HUES64 (cell line): ENCODE results near the gene MGLL.
"Not testable (repeated sequence)": the region's sequence is repeated elsewhere in the genome, so short reads cannot be mapped to it uniquely, and the experiment has no call there.

ENCODE experiments used
- H3K27ac ChIP-seq: 2 replicates; pipeline ENCODE4 v1.7.0; 2013; ENCODE audit warnings: low read depth, low read length, inconsistent platforms
- H3K27me3 ChIP-seq: 2 replicates; pipeline ENCODE4 v1.6.1; 2013; ENCODE audit warnings: mild to moderate bottlenecking, low read length; ENCODE audit not compliant: insufficient read depth
- H3K36me3 ChIP-seq: 2 replicates; pipeline ENCODE4 v1.6.1; 2013; ENCODE audit warnings: mild to moderate bottlenecking, low read length; ENCODE audit not compliant: insufficient read depth
- H3K4me1 ChIP-seq: 2 replicates; pipeline ENCODE4 v1.6.1; 2013; ENCODE audit warnings: mild to moderate bottlenecking, low read length, moderate library complexity; ENCODE audit not compliant: insufficient read depth
- H3K4me3 ChIP-seq: 2 replicates; pipeline ENCODE4 v1.5.1; 2013; ENCODE audit warnings: mild to moderate bottlenecking, low read length, moderate library complexity
- H3K9ac ChIP-seq: 2 replicates; pipeline ENCODE4 v1.6.1; 2013; ENCODE audit warnings: mild to moderate bottlenecking, low read depth, low read length
- H3K9me3 ChIP-seq: 2 replicates; pipeline ENCODE4 v1.6.1; 2013; ENCODE audit warnings: low read depth, low read length; ENCODE audit not compliant: insufficient read depth
- WGBS: fragments of 150-250, 120-280 bp; methylation state at CpG from one replicate; pipeline ENCODE4 v1.1.7; 2013; ENCODE audit warnings: missing lambda C conversion rate; 5-methylcytosine and 5-hydroxymethylcytosine counted together

Gene MGLL

GRCh38 chr3:127707851-127708411, 114.4 kb downstream of the MGLL start:
- no peaks in the 10 kb centered on the region for H3K36me3 ChIP-seq
- 64% methylated on average over 13 of the region's 13 CpGs for WGBS
- H3K4me3 ChIP-seq = no peak overlapping the region
- no peaks in the 10 kb centered on the region for H3K27me3 ChIP-seq
- H3K9ac ChIP-seq = no peak overlapping the region
- H3K9me3 ChIP-seq = no peaks in the 10 kb centered on the region
- no peak overlapping the region for H3K27ac ChIP-seq
- peaks cover 15% of the 10 kb centered on the region for H3K4me1 ChIP-seq

- Histone ChIP-seq H3K36me3 (no peaks in the 10 kb centered on the region), H3K4me3 (no peak overlapping the region), H3K27me3 (no peaks in the 10 kb centered on the region), H3K4me1 (peaks cover 15% of the 10 kb centered on the region), H3K9ac (no peak overlapping the region), H3K9me3 (no peaks in the 10 kb centered on the region), H3K27ac (no peak overlapping the region)
- WGBS = 92% methylated on average over 15 of the region's 16 CpGs
Observed at GRCh38 chr3:127706785-127707351, 115.4 kb downstream of the MGLL start.

DNA sequence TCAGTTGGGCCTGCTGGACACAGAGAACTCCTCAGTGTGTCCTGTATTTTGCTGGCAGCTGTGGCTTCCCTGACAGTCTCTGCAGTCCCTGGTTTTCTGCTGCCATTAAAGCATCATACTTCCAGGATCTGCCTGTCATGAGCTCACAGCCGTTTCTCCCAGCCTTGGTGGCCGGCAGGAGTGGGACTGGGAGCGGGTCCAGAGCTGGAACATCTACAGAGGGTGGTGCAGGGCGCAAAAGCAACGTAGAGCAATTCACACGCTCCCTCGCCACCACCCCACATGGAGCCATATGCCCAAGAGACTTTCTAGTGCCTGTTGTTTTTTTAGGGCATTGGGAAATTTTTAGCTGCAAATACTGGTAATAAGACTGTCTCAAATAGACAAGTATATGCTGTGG, 116.0 kb downstream of the MGLL start:
- H3K4me1 ChIP-seq = peaks cover 15% of the 10 kb centered on the region
- H3K9me3 ChIP-seq = no peaks in the 10 kb centered on the region
- H3K9ac ChIP-seq = no peak overlapping the region
- H3K4me3 ChIP-seq = no peak overlapping the region
- no peak overlapping the region for H3K27ac ChIP-seq
- WGBS = 94% methylated on average over 7 of the region's 7 CpGs
- H3K27me3 ChIP-seq = no peaks in the 10 kb centered on the region
- no peaks in the 10 kb centered on the region for H3K36me3 ChIP-seq

- H3K27me3 ChIP-seq, H3K4me3 ChIP-seq, H3K27ac ChIP-seq, H3K36me3 ChIP-seq, H3K9ac ChIP-seq, H3K9me3 ChIP-seq: not testable (repeated sequence)
- H3K4me1 ChIP-seq = peaks cover 12% of the 10 kb centered on the region
- 96% methylated on average over 3 of the region's 4 CpGs for WGBS
Observed at GRCh38 chr3:127704840-127705239, 117.5 kb downstream of the MGLL start.

GRCh38 chr3:127702151-127702578, 120.2 kb downstream of the MGLL start:
- H3K4me3 ChIP-seq = no peak overlapping the region
- WGBS = 88% methylated on average over 4 of the region's 4 CpGs
- no peak overlapping the region for H3K27ac ChIP-seq
- peaks cover 3% of the 10 kb centered on the region; the same call in 1 of the 2 replicates for H3K4me1 ChIP-seq
- no peak overlapping the region for H3K9ac ChIP-seq
- no peaks in the 10 kb centered on the region for H3K9me3 ChIP-seq
- no peaks in the 10 kb centered on the region for H3K36me3 ChIP-seq
- H3K27me3 ChIP-seq = no peaks in the 10 kb centered on the region

GRCh38 chr3:127701280-127701911, 120.9 kb downstream of the MGLL start:
- Histone ChIP-seq H3K9me3 (no peaks in the 10 kb centered on the region), H3K27ac (no peak overlapping the region), H3K36me3 (no peaks in the 10 kb centered on the region), H3K4me3 (no peak overlapping the region), H3K9ac (no peak overlapping the region), H3K4me1 (peaks cover 3% of the 10 kb centered on the region; the same call in 1 of the 2 replicates), H3K27me3 (no peaks in the 10 kb centered on the region)
- 87% methylated on average over 11 of the region's 11 CpGs for WGBS

- Histone ChIP-seq H3K9ac (no peak overlapping the region), H3K4me3 (no peak overlapping the region), H3K27ac (no peak overlapping the region), H3K4me1 (peaks cover 3% of the 10 kb centered on the region; the same call in 1 of the 2 replicates), H3K27me3 (no peaks in the 10 kb centered on the region), H3K9me3 (no peaks in the 10 kb centered on the region), H3K36me3 (no peaks in the 10 kb centered on the region)
- WGBS = 80% methylated on average over 5 of the region's 5 CpGs
Observed at GRCh38 chr3:127700406-127700805, 121.9 kb downstream of the MGLL start.

DNA sequence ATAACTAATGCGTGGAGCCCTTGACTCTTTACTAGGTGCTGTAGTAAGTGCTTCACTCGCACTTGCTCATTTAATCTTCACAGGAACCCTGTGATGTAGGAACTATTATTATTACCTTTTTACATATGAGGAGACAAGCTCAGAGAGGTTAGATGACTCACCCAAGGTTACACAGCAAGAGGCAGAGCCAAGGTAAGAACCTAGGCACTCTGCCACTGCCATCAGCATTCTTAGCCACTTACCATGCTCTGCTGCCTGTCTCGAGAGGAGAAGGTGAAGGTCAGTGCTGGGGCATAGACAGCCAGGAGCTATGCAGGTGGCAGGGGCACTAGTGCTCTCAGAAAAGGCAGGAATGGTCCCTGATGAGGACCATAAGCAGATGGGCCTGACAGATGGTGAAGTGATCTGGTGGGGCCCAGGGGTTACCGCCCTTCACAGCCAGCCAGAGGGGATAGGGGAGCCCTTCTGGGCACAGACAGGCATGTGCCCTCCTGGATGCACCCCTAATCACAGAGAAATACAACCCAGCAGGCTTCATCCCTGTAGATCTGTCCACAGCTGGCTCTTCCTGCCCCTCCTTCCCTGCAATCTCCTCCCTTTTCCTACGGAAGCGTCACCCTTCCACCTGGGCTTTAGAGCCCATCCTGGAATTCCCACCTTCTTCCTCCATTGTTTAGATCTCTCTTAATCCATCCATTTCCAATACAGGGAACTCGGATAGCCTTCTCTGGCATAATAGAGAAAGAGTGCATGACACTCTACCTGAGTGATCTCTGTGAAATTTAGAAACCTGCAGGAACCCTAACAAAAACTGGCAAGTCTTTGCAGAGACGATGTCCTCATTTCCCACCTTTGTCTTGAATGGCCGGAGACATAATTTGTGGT, 122.7 kb downstream of the MGLL start:
- no peaks in the 10 kb centered on the region for H3K9me3 ChIP-seq
- no peak overlapping the region for H3K27ac ChIP-seq
- peaks cover 3% of the 10 kb centered on the region; the same call in 1 of the 2 replicates for H3K4me1 ChIP-seq
- H3K36me3 ChIP-seq = no peaks in the 10 kb centered on the region
- WGBS = 90% methylated on average over 8 of the region's 9 CpGs
- no peak overlapping the region for H3K4me3 ChIP-seq
- H3K9ac ChIP-seq = no peak overlapping the region
- H3K27me3 ChIP-seq = no peaks in the 10 kb centered on the region

DNA sequence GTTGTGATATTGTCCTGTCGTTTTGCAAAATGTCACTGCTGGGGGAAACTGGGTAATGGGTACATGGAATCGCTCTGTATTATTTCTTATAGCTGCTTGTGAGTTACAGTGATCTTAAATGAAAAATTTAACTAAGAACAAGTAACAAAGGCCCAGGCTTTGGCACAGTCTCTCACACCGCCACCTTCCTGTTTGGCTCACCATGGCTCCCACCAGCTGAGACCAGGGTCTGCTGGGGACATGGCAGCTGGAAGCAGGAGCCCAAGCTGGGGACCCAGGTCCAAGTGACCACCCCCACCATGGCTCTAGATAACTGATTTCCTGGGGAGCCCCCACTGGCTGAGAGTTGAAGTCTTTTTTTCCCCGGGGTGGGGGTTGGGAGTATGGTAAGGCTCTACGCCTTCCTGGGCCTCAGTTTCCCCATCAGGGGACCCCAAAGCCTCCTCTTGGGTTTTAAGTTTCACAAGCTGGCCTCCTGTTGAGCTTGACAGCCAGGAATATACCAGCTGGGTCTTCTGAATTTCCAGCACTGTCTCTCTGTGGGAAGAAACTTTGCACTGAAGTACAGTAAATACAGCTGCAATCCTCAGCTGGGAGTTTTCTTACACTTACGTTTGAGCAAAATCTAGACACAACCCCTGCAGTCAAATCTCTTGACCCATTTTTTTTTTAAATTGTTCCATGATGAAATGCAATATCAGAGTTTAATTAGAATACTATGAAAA, 123.5 kb downstream of the MGLL start:
- no peaks in the 10 kb centered on the region for H3K36me3 ChIP-seq
- H3K27ac ChIP-seq = no peak overlapping the region
- H3K9me3 ChIP-seq = no peaks in the 10 kb centered on the region
- 82% methylated on average over 6 of the region's 6 CpGs for WGBS
- no peaks in the 10 kb centered on the region for H3K27me3 ChIP-seq
- peaks cover 3% of the 10 kb centered on the region; the same call in 1 of the 2 replicates for H3K4me1 ChIP-seq
- H3K4me3 ChIP-seq = no peak overlapping the region
- H3K9ac ChIP-seq = no peak overlapping the region

DNA sequence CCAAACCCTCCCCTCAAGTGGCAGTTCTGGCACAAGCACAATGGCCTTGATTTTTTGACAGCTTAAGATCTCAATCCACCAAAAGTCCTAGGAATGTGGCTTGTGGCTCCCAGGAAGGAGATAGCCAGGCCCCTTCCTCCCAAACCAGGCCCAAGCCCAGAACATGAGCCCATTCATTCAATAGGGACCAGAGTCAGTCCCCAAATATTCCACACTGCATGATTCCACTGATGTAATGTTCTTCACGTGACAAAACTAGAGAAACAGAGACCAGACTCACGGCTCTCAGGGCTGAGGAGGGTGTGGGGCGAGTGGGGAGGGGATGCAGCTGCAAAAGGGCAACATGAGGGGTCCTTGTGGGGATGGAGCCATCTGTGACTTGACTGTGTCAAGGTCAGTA, 124.0 kb downstream of the MGLL start:
- H3K9ac ChIP-seq = no peak overlapping the region
- no peak overlapping the region for H3K4me3 ChIP-seq
- no peaks in the 10 kb centered on the region for H3K36me3 ChIP-seq
- WGBS = 94% methylated on average over 3 of the region's 3 CpGs
- no peak overlapping the region for H3K27ac ChIP-seq
- peaks cover 3% of the 10 kb centered on the region; the same call in 1 of the 2 replicates for H3K4me1 ChIP-seq
- H3K9me3 ChIP-seq = no peaks in the 10 kb centered on the region
- H3K27me3 ChIP-seq = no peaks in the 10 kb centered on the region
